ENCODE data around the gene CERS1.
A peak's percentile ranks its signal among the peaks of the same experiment; 100 is the strongest.

Gene CERS1

GRCh38 chr19:18839465-18840287 is 56.3 kb downstream of the CERS1 start:
- DNase-seq (ENCODE audit: low read depth, low spot score): no peak

DNA sequence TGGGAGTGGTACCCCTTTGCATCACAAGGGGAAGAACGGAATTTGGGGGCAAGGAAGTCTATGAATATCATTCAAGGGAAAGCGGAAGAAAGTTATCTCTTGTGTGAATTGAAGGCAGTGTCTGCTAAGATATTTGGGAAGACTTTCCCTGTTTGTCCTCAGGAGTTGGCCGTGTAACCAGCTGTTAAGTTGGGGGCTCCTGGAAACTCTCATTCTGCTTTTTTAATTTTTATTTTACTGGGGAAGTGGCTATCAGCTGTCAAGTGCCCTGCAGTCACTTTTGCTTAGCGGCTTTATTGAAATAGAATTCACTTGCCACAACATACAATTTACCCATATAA is 61.3 kb downstream of the CERS1 start:
- DNase-seq (ENCODE audit: low read depth, low spot score): no peak

DNA sequence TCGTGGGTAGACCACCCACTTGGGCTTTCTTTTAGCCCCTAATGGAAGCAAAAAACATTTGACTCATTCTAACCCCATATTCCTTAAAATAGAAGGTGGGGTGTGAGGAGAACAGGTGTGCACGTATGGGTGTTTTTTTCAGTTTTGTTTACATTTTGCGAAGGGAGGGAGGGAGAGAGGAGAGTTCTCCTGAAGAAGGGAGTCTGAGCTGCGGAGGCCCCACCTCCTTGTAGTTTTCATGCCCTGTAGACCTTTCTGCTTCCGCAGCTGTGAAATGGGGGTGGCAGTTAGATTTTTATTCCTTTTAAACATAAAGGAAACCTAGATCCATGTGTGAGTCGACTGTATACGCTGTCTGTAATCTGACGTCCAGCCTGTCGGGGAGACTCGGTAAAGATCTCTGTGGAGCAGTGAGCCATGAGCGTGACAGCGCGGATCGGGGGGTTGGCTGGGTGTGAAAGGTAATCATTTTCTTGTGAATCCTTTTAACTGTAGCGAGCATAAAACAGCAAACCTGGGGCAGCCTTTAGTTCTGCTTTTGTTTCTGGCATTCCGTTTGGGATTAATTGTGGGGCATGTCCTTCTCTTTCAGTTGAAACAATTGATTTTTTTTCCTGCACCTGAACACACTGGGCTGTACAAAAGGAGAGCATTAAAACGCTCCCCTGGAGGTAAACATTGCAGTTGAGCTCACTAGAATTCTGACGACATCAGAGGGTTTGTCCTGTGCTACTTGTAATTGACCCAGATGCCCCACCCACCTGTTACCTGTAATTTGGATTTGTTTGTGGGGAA is 61.9 kb downstream of the CERS1 start:
- no peak for DNase-seq (ENCODE audit: low read depth, low spot score)

DNA sequence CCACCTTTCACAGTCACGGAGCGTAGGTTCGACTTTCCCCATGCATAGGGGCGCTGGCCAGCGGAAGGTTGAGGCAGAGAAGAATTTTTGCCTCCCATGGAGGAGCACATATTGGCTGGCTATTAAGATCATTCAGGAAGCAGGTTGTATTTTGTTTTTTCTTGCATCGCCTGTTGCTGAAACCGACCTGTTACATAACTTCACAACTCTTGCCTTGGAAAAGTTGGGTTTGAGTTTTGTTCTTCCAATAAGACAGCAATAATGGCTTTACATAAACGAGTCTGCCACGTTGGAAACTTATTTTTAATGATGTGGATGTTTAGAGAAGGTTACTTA is 62.8 kb downstream of the CERS1 start:
- peak; percentile 35 for DNase-seq (ENCODE audit: low read depth, low spot score)

GRCh38 chr19:18832306-18833140 is 63.4 kb downstream of the CERS1 start:
- peak; percentile 55 for DNase-seq (ENCODE audit: low read depth, low spot score)

GRCh38 chr19:18831524-18832305 is 64.2 kb downstream of the CERS1 start, which contains the start of gene UPF1:
Gene UPF1 (plus strand): TSS chr19:18831959. CDS start chr19:18832210, 251 bp downstream.
- DNase-seq (ENCODE audit: low read depth, low spot score): peak; percentile 98

GRCh38 chr19:18830488-18830887 is 65.5 kb downstream of the CERS1 start:
- no peak for DNase-seq (ENCODE audit: low read depth, low spot score)

GRCh38 chr19:18828786-18829185 is 67.2 kb downstream of the CERS1 start:
- no peak for DNase-seq (ENCODE audit: low read depth, low spot score)

Measured in astrocyte of the hippocampus (primary cell).